T-helper 17 cell (primary cell): ENCODE results near the gene POLD4. TPM values are rescaled to one million over a fixed set of nuclear protein-coding genes. Genes with fewer than 3 reads are reported as not detected.

ENCODE experiments used
- total RNA-seq, 4 donors: library from RNA in 2 of 4; stranded (reverse) in 2 of 4; gene quantifications; one replicate each; pipeline ENCODE4 v1.2.3 and lab custom pipeline; 2022 to 2026

The POLD4 gene
- total RNA-seq, 2 donors from 2014 or later = 45.9 to 61.0 TPM

Other genes starting within 250 kb of the POLD4 start
- gene KDM2A, start 234.3 kb downstream of the POLD4 start, total RNA-seq = 100 to 1,000 TPM; 366 to 425 TPM
- 100 to 1,000 TPM; 264 to 276 TPM for gene GRK2, start 87.1 kb downstream of the POLD4 start, total RNA-seq
- gene ANKRD13D, start 64.2 kb downstream of the POLD4 start, total RNA-seq = 100 to 1,000 TPM; 174 to 220 TPM
- 10 to 100 TPM; 12.8 to 17.8 TPM for gene SSH3, start 50.0 kb downstream of the POLD4 start, total RNA-seq
- 1 to 10 TPM; 7.3 to 7.5 TPM for gene CLCF1, start 20.1 kb upstream of the POLD4 start, total RNA-seq
- 10 to 100 TPM; 21.5 to 40.5 TPM for gene RAD9A, start 38.4 kb upstream of the POLD4 start, total RNA-seq
- 100 to 1,000 TPM; 133 to 146 TPM for gene PPP1CA, start 48.3 kb upstream of the POLD4 start, total RNA-seq
- gene TBC1D10C, start 50.5 kb upstream of the POLD4 start, total RNA-seq = 100 to 1,000 TPM; 251 to 262 TPM
- 1 to 10 TPM; 4.5 to 7.5 TPM for gene CARNS1, start 62.1 kb upstream of the POLD4 start, total RNA-seq
- gene RPS6KB2, start 74.9 kb upstream of the POLD4 start, total RNA-seq = 10 to 100 TPM; 47.8 to 62.7 TPM
- gene PTPRCAP, start 84.1 kb upstream of the POLD4 start, total RNA-seq = 100 to 1,000 TPM; 170 to 184 TPM
- 10 to 100 TPM; 46.1 to 75.4 TPM for gene CORO1B, start 89.9 kb upstream of the POLD4 start, total RNA-seq
- gene GPR152, start 99.2 kb upstream of the POLD4 start, total RNA-seq = not detected
- gene CABP4, start 101.8 kb upstream of the POLD4 start, total RNA-seq = 10 to 100 TPM in 1 of 2 donors, 1 to 10 TPM in 1; 7.5 to 12.1 TPM
- 10 to 100 TPM; 48.7 to 65.6 TPM for gene TMEM134, start 115.7 kb upstream of the POLD4 start, total RNA-seq
- 100 to 1,000 TPM in 1 of 2 donors, 10 to 100 TPM in 1; 98.3 to 109 TPM for gene AIP, start 129.5 kb upstream of the POLD4 start, total RNA-seq
- gene PITPNM1, start 151.8 kb upstream of the POLD4 start, total RNA-seq = 100 to 1,000 TPM; 109 to 121 TPM
- gene CDK2AP2, start 154.6 kb upstream of the POLD4 start, total RNA-seq = 10 to 100 TPM; 33.8 to 45.6 TPM
- gene CABP2, start 169.9 kb upstream of the POLD4 start, total RNA-seq = not detected
- 10 to 100 TPM; 67.8 to 79.7 TPM for gene GSTP1, start 230.3 kb upstream of the POLD4 start, total RNA-seq